ENCODE data around the gene HMCN1. TPM values are rescaled to one million over a fixed set of nuclear protein-coding genes. Genes with fewer than 3 reads are reported as not detected.
A peak's percentile ranks its signal among the peaks of the same experiment; 100 is the strongest.

The HMCN1 gene
- total RNA-seq, 1 donor from 2014 or later, result 8.9 TPM

- TF ChIP-seq, protein P1, sequence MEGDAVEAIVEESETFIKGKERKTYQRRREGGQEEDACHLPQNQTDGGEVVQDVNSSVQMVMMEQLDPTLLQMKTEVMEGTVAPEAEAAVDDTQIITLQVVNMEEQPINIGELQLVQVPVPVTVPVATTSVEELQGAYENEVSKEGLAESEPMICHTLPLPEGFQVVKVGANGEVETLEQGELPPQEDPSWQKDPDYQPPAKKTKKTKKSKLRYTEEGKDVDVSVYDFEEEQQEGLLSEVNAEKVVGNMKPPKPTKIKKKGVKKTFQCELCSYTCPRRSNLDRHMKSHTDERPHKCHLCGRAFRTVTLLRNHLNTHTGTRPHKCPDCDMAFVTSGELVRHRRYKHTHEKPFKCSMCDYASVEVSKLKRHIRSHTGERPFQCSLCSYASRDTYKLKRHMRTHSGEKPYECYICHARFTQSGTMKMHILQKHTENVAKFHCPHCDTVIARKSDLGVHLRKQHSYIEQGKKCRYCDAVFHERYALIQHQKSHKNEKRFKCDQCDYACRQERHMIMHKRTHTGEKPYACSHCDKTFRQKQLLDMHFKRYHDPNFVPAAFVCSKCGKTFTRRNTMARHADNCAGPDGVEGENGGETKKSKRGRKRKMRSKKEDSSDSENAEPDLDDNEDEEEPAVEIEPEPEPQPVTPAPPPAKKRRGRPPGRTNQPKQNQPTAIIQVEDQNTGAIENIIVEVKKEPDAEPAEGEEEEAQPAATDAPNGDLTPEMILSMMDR (IDR thresholded peaks at IDR 0.05; ENCODE audit: borderline replicate concordance), result no peak
These were observed 237.5 kb downstream of the HMCN1 start for GRCh38 chr1:185971688-185972087.

GRCh38 chr1:185972096-185972850, 238.1 kb downstream of the HMCN1 start:
- DNase-seq, result no peak
- TF ChIP-seq, protein P1 (IDR thresholded peaks at IDR 0.05; ENCODE audit: borderline replicate concordance), result no peak
- Histone ChIP-seq H3K4me3 (no peak overlapping the region), H3K9me3 (replicated peaks) (no peaks in the 10 kb centered on the region), H3K27me3 (ENCODE audit: low read depth) (no peaks in the 10 kb centered on the region), H3K27ac (replicated peaks) (peak overlapping the region; percentile 20), H3K4me1 (peaks cover 24% of the 10 kb centered on the region), H3K36me3 (no peaks in the 10 kb centered on the region)
- intact Hi-C loops (cut with micrococcal nuclease), result no loop called here

More at GRCh38 chr1:185971688-185972087, 237.5 kb downstream of the HMCN1 start:
- no peaks in the 10 kb centered on the region for H3K9me3 ChIP-seq (replicated peaks)
- no peak overlapping the region for H3K4me3 ChIP-seq
- no peaks in the 10 kb centered on the region for H3K27me3 ChIP-seq (ENCODE audit: low read depth)
- H3K4me1 ChIP-seq, result peaks cover 27% of the 10 kb centered on the region
- intact Hi-C loops (cut with micrococcal nuclease), result no loop called here
- no peaks in the 10 kb centered on the region for H3K36me3 ChIP-seq
- no peak overlapping the region for H3K27ac ChIP-seq (replicated peaks)
- DNase-seq, result no peak

DNA sequence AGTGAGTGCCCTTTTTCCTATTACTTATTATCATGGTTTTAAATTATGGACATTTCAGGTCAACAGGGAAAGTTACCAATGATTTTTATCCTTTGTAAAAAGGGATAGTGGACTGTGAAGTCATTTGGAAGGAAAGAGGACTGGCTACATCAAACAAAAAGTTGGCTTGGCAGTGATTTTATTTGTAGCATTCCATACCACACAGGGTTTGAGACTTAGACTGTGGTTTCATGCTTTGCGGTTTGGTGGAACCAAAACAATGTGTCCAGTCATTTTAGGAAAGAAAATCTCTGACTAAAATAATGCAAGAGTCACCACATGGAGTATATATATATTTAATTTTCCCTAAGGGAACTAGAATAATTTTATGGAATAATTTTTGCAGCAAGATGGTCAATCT, 239.5 kb downstream of the HMCN1 start:
- H3K4me1 ChIP-seq, result peaks cover 21% of the 10 kb centered on the region
- TF ChIP-seq, protein P1 (IDR thresholded peaks at IDR 0.05; ENCODE audit: borderline replicate concordance), result no peak
- no peaks in the 10 kb centered on the region for H3K9me3 ChIP-seq (replicated peaks)
- no peak overlapping the region for H3K27ac ChIP-seq (replicated peaks)
- no peak for DNase-seq
- no peaks in the 10 kb centered on the region for H3K27me3 ChIP-seq (ENCODE audit: low read depth)
- intact Hi-C loops (cut with micrococcal nuclease), result no loop called here
- no peaks in the 10 kb centered on the region for H3K36me3 ChIP-seq
- H3K4me3 ChIP-seq, result no peak overlapping the region

DNA sequence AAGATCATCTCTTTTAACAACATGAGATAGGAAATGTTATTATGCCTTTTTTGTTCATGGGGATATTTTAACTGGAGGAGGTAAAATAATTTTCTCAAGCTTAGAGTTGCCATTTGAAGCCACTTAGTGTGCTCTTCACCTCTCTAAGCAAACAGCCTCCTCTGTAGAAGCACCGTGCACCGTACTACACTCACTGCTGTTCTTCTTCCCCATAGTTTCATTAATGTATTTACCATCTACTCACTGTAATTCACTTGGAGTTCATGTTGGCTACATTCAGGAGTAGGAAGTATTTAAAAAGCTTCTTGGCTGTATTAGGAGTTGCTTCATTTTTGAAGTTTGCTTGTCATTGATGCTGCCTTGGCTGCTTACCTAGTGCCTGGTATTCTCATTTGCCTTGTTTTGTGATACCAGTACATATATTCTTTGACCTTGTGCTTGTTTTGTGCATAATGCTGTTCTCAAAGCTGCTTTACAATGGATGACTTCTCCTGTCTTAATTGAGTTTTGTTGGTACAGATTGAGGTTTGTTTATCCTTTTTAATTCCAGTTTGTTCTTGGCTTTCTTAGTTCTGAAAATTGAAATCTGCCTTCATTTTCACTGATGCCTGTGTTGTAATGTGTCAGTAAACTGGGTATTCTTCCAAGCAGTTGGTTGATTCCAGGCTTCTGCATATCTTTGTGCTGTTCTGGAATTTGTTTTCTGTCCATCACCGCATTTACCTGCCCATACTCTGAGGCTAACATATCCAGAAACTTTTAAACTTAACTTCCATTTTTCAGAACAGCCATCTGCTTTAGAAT, 240.4 kb downstream of the HMCN1 start:
- TF ChIP-seq, protein P1 (IDR thresholded peaks at IDR 0.05; ENCODE audit: borderline replicate concordance), result no peak
- no peaks in the 10 kb centered on the region for H3K9me3 ChIP-seq (replicated peaks)
- H3K4me3 ChIP-seq, result no peak overlapping the region
- intact Hi-C loops (cut with micrococcal nuclease), result no loop called here
- DNase-seq, result no peak
- peak overlapping the region; percentile 17 for H3K27ac ChIP-seq (replicated peaks)
- H3K27me3 ChIP-seq (ENCODE audit: low read depth), result no peaks in the 10 kb centered on the region
- H3K4me1 ChIP-seq, result peaks cover 12% of the 10 kb centered on the region
- H3K36me3 ChIP-seq, result no peaks in the 10 kb centered on the region

GRCh38 chr1:185980891-185981290, 246.7 kb downstream of the HMCN1 start:
- no peaks in the 10 kb centered on the region for H3K9me3 ChIP-seq (replicated peaks)
- intact Hi-C loops (cut with micrococcal nuclease), result no loop called here
- H3K36me3 ChIP-seq, result no peaks in the 10 kb centered on the region
- H3K27ac ChIP-seq (replicated peaks), result no peak overlapping the region
- no peak for DNase-seq
- H3K27me3 ChIP-seq (ENCODE audit: low read depth), result no peaks in the 10 kb centered on the region
- H3K4me3 ChIP-seq, result no peak overlapping the region
- TF ChIP-seq, protein P1 (IDR thresholded peaks at IDR 0.05; ENCODE audit: borderline replicate concordance), result no peak
- H3K4me1 ChIP-seq, result peaks cover 18% of the 10 kb centered on the region
